B cell (primary cell): ENCODE data around the gene CTNNA3. TPM values are rescaled to one million over a fixed set of nuclear protein-coding genes. Genes with fewer than 3 reads are reported as not detected.

Experiments used
- ATAC-seq: fragments of 200-7000 bp; cut with Tn5 transposase; one replicate; pipeline ENCODE4 v1.10.0; 2021; ENCODE audit warnings: low read depth, mild to moderate bottlenecking, moderate number of reproducible peaks, moderate library complexity
- CTCF ChIA-PET: fragments of 350-600 bp; sonication (Branson Sonifier 250); formaldehyde crosslinking; loops from one replicate; lab custom pipeline; 2021; ENCODE audit warnings: antibody characterized with exemption, inconsistent platforms; lab: Charles Lee
- POLR2A ChIA-PET: fragments of 350-600 bp; sonication (Branson Sonifier 250); formaldehyde crosslinking; loops from one replicate; lab custom pipeline; 2021; ENCODE audit warnings: antibody characterized with exemption; lab: Charles Lee
- DNase-seq: peaks from one replicate; pipeline ENCODE4 v3.0.0; 2013
- H2AFZ ChIP-seq: 2 replicates; pipeline ENCODE4 v1.6.1; 2012; ENCODE audit warnings: mild to moderate bottlenecking, low read depth, low read length; ENCODE audit not compliant: insufficient read depth, poor library complexity, severe bottlenecking
- H3K27ac ChIP-seq, 2 donors: 1 replicate in 1 of 2; 2 replicates in 1 of 2; pipeline ENCODE4 v1.5.1; 2012 to 2013; ENCODE audit warnings: low read length in 2 of 2, mild to moderate bottlenecking in 2 of 2, moderate library complexity in 1 of 2
- H3K27me3 ChIP-seq, 4 experiments: fragments of 200-600 bp in 1 of 4; sonication (generic) in 1 of 4; replicated peaks in 1 of 4; 1 replicate in 2 of 4; 2 replicates in 2 of 4; pipeline versions ENCODE4 v1.6.1 to v1.7.0; 2013 to 2016; ENCODE audit warnings: low read length in 3 of 4, mild to moderate bottlenecking in 2 of 4, mixed read lengths in 1 of 4, moderate library complexity in 1 of 4; ENCODE audit not compliant: insufficient read depth in 4 of 4, control insufficient read depth in 3 of 4; ENCODE audit errors: control extremely low read depth in 1 of 4
- H3K36me3 ChIP-seq, 2 experiments: replicated peaks in 1 of 2; 1 replicate in 1 of 2; 2 replicates in 1 of 2; pipeline versions ENCODE4 v1.6.1 to v1.7.1; 2013; ENCODE audit warnings: low read length in 1 of 2; ENCODE audit not compliant: insufficient read depth in 2 of 2, control insufficient read depth in 1 of 2; ENCODE audit errors: control extremely low read depth in 1 of 2, extremely low read depth in 1 of 2
- H3K4me1 ChIP-seq, 2 donors: fragments of 200-600 bp in 1 of 2; sonication (generic) in 1 of 2; 1 replicate in 1 of 2; 2 replicates in 1 of 2; pipeline versions ENCODE4 v1.5.1 to v1.6.1; 2013 to 2017; ENCODE audit warnings: low read length in 2 of 2; ENCODE audit not compliant: control insufficient read depth in 2 of 2, insufficient read depth in 2 of 2
- H3K4me2 ChIP-seq: replicated peaks from 2 replicates; pipeline ENCODE3; 2012; ENCODE audit warnings: mild to moderate bottlenecking, low read depth, low read length; ENCODE audit not compliant: poor library complexity, severe bottlenecking
- H3K4me3 ChIP-seq, 5 experiments: fragments of 200-600 bp in 1 of 5; sonication (generic) in 1 of 5; 1 replicate in 3 of 5; 2 replicates in 2 of 5; pipeline versions ENCODE4 v1.5.1 to v1.7.0; 2011 to 2016; ENCODE audit warnings: low read length in 4 of 5, mild to moderate bottlenecking in 4 of 5, low read depth in 2 of 5, control low read depth in 1 of 5, moderate library complexity in 1 of 5; ENCODE audit not compliant: insufficient read depth in 1 of 5; ENCODE audit errors: control extremely low read depth in 1 of 5, extremely low read depth in 1 of 5
- H3K79me2 ChIP-seq: fragments of 200-600 bp; sonication (generic); one replicate; pipeline ENCODE4 v1.6.0; 2016; ENCODE audit warnings: low read length; ENCODE audit not compliant: control insufficient read depth, insufficient read depth
- H3K9ac ChIP-seq: fragments of 200-600 bp; sonication (generic); 2 replicates; pipeline ENCODE4 v1.6.1; 2017; ENCODE audit warnings: mild to moderate bottlenecking, low read length, moderate library complexity
- H3K9me3 ChIP-seq, 3 donors: one replicate each; pipeline versions ENCODE4 v1.6.1 to v1.7.1; 2013; ENCODE audit warnings: low read length in 2 of 3; ENCODE audit not compliant: control insufficient read depth in 2 of 3, insufficient read depth in 1 of 3; ENCODE audit errors: control extremely low read depth in 1 of 3
- H4K20me1 ChIP-seq: 2 replicates; pipeline ENCODE4 v1.6.0; 2012; ENCODE audit warnings: mild to moderate bottlenecking, low read length; ENCODE audit not compliant: insufficient read depth, control insufficient read depth, poor library complexity, severe bottlenecking
- H3K27ac Mint-ChIP-seq: one replicate; pipeline ENCODE4 v1.8.0; 2021; ENCODE audit warnings: mixed read lengths
- H3K27me3 Mint-ChIP-seq: one replicate; pipeline ENCODE4 v1.8.0; 2021; ENCODE audit warnings: mixed read lengths
- H3K4me1 Mint-ChIP-seq: one replicate; pipeline ENCODE4 v1.8.0; 2021; ENCODE audit warnings: mixed read lengths
- H3K4me3 Mint-ChIP-seq: one replicate; pipeline ENCODE4 v1.8.0; 2021; ENCODE audit warnings: mixed read lengths
- H3K9me3 Mint-ChIP-seq: one replicate; pipeline ENCODE4 v1.8.0; 2022; ENCODE audit warnings: mixed read lengths; ENCODE audit not compliant: insufficient read depth
- EZH2 ChIP-seq: IDR thresholded peaks from 2 replicates; pipeline ENCODE4 v1.6.1; 2012; ENCODE audit warnings: borderline replicate concordance, low read depth, mild to moderate bottlenecking, moderate library complexity, low read length; ENCODE audit not compliant: insufficient read depth, poor library complexity, severe bottlenecking
- WGBS: methylation state at CpG from one replicate; pipeline ENCODE4 v1.1.5; 2013; ENCODE audit warnings: missing lambda C conversion rate; ENCODE audit not compliant: insufficient coverage; 5-methylcytosine and 5-hydroxymethylcytosine counted together
- intact Hi-C: fragments of 100-400 bp; cut with micrococcal nuclease; formaldehyde crosslinking; loops from one replicate; pipeline ENCODE4 v1.10.0; 2022
- polyA plus RNA-seq: library from polyadenylated mRNA; depleted of rRNA; stranded (reverse); fragments of >200 nt; gene quantifications from 2 replicates; pipeline ENCODE4 v1.2.3, GENCODE V29; 2012
- total RNA-seq, 2 donors: library from RNA; stranded (reverse); fragments of 120-200 nt in 1 of 2; gene quantifications; 1 replicate in 1 of 2; 2 replicates in 1 of 2; pipeline versions ENCODE4 v1.2.3 to v1.2.4, GENCODE V29; 2013 to 2022
- TF ChIP-seq, protein P1 (sequence below): fragments of 200-600 bp; IDR thresholded peaks from one replicate; pipeline ENCODE4 v1.8.0; 2022; ENCODE audit warnings: antibody characterized with exemption, mild to moderate bottlenecking

Gene CTNNA3
- total and polyA plus RNA-seq, 2 donors (not counting 1 experiment from before 2014, with no cell fraction given): 0.01 TPM; not detected in 1

GRCh38 chr10:65993451-65993850 is 1702.5 kb downstream of the CTNNA3 start:
- H3K27ac ChIP-seq: no peak overlapping the region
- Mint-ChIP-seq H3K4me1 (no peaks in the 10 kb centered on the region), H3K27me3 (no peaks in the 10 kb centered on the region), H3K9me3 (peaks cover 11% of the 10 kb centered on the region), H3K4me3 (no peak overlapping the region), H3K27ac (no peak overlapping the region)
- no peak overlapping the region for H2AFZ ChIP-seq
- intact Hi-C loops: no loop called here
- no peaks in the 10 kb centered on the region for H3K36me3 ChIP-seq
- H3K9me3 ChIP-seq: peaks cover 0 to 22% (median 0%) of the 10 kb centered on the region in 3 donors
- no peaks in the 10 kb centered on the region for H3K79me2 ChIP-seq
- DNase-seq (no peak), ATAC-seq (no peak)
- no peaks in the 10 kb centered on the region for H3K27me3 ChIP-seq
- CTCF ChIA-PET: no interaction called here
- no peaks in the 10 kb centered on the region for H3K4me1 ChIP-seq
- H3K9ac ChIP-seq: no peak overlapping the region
- no peak overlapping the region for H3K4me2 ChIP-seq
- no peaks in the 10 kb centered on the region for H4K20me1 ChIP-seq
- TF ChIP-seq, protein P1, sequence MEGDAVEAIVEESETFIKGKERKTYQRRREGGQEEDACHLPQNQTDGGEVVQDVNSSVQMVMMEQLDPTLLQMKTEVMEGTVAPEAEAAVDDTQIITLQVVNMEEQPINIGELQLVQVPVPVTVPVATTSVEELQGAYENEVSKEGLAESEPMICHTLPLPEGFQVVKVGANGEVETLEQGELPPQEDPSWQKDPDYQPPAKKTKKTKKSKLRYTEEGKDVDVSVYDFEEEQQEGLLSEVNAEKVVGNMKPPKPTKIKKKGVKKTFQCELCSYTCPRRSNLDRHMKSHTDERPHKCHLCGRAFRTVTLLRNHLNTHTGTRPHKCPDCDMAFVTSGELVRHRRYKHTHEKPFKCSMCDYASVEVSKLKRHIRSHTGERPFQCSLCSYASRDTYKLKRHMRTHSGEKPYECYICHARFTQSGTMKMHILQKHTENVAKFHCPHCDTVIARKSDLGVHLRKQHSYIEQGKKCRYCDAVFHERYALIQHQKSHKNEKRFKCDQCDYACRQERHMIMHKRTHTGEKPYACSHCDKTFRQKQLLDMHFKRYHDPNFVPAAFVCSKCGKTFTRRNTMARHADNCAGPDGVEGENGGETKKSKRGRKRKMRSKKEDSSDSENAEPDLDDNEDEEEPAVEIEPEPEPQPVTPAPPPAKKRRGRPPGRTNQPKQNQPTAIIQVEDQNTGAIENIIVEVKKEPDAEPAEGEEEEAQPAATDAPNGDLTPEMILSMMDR: no peak
- no peak for TF ChIP-seq EZH2
- POLR2A ChIA-PET: no interaction called here
- no peak overlapping the region for H3K4me3 ChIP-seq

GRCh38 chr10:65968871-65969270 is 1727.1 kb downstream of the CTNNA3 start:
- no peaks in the 10 kb centered on the region for H4K20me1 ChIP-seq
- no peaks in the 10 kb centered on the region for H3K27me3 Mint-ChIP-seq
- H3K4me1 ChIP-seq: no peaks in the 10 kb centered on the region
- no peak overlapping the region for H3K4me2 ChIP-seq
- peaks cover 0 to 6% (median 0%) of the 10 kb centered on the region in 3 donors for H3K9me3 ChIP-seq
- H3K36me3 ChIP-seq: no peaks in the 10 kb centered on the region
- H2AFZ ChIP-seq: no peak overlapping the region
- H3K4me1 Mint-ChIP-seq: no peaks in the 10 kb centered on the region
- ATAC-seq (no peak), DNase-seq (no peak)
- no peak overlapping the region for H3K9ac ChIP-seq
- ChIA-PET POLR2A (no interaction called here), CTCF (no interaction called here)
- WGBS: 80% methylated on average over 1 of the region's 3 CpGs
- H3K27ac Mint-ChIP-seq: no peak overlapping the region
- H3K4me3 ChIP-seq: no peak overlapping the region
- peaks cover 10% of the 10 kb centered on the region for H3K9me3 Mint-ChIP-seq
- no peak overlapping the region for H3K27ac ChIP-seq
- TF ChIP-seq, protein P1: no peak
- no peak for TF ChIP-seq EZH2
- no peaks in the 10 kb centered on the region for H3K27me3 ChIP-seq
- no peak overlapping the region for H3K4me3 Mint-ChIP-seq
- no peaks in the 10 kb centered on the region for H3K79me2 ChIP-seq
- intact Hi-C loops: no loop called here
